HG02938 (cell line): ENCODE results near the gene THAP5.
"Not testable (repeated sequence)": the region's sequence is repeated elsewhere in the genome, so short reads cannot be mapped to it uniquely, and the experiment has no call there.

ENCODE experiments used
- ATAC-seq: cut with Tn5 transposase; IDR thresholded peaks from one replicate; pipeline ENCODE4 v1.9.1; 2021; ENCODE audit warnings: mild to moderate bottlenecking, moderate library complexity; ENCODE audit not compliant: unreplicated experiment

Gene THAP5

GRCh38 chr7:108585843-108586242, 16.3 kb upstream of the THAP5 start:
- ATAC-seq = no peak

DNA sequence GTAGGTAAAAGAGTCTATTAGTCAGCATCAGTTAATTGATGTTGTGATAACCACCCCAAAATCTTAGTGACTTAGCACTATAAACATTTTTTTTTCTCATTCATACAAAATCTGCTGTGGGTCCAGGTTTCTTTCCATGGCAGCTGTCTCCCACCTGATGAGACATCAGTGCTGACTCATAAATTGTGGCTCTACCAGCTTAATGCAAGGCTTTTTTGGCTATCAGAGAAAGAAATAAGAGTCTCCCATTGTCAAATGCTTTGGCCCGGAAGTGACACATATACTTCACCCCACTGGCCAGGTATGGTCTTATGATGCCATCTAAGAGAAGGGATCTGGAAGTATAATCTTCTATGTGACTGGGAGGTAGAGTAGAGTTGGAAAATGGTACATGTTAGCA, 14.7 kb upstream of the THAP5 start:
- no peak for ATAC-seq

GRCh38 chr7:108581655-108582491, 12.4 kb upstream of the THAP5 start:
- ATAC-seq = no peak

DNA sequence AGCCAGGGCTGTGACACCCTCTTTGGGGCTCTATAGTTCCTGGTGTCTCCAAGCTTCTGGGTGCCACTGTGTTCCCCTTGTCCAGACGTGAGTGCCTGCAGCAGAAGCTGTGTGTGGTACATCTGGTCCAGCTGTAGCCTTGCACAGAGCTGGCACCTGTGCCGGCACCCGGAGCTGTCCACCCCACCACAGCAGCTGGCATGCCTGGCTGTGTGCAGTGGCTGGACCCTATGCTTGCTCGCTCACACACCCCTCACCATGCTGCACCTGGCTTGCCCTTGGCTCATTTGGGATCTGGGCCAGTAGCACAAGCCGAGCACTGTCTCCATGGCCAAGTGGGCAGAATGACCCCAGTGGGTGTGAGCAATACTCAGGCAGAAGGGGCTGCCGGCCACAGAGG, 10.8 kb upstream of the THAP5 start:
- ATAC-seq = no peak

GRCh38 chr7:108578937-108579336, 9.4 kb upstream of the THAP5 start:
- ATAC-seq = no peak

DNA sequence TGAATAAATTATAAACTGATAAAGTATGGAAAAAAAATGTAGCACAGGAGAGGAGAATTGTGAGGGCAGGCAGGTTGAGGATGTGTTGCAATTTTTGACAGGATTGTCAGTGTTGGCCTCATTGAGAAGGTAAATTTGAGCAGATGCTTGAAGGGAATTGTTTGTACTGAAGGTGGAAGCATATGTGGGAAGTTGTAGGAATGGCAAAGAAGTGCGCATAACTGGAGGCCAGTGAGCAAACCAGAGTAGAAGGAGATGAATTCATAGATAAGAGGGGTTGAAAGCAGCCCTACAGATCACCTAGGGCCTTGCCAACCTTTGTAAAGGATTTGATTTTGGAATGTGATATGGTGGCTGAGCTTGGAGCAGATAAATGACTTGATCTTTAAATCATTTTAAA, 6.6 kb upstream of the THAP5 start:
- ATAC-seq = no peak

- ATAC-seq = no peak
Observed at GRCh38 chr7:108575156-108575555, 5.7 kb upstream of the THAP5 start.

DNA sequence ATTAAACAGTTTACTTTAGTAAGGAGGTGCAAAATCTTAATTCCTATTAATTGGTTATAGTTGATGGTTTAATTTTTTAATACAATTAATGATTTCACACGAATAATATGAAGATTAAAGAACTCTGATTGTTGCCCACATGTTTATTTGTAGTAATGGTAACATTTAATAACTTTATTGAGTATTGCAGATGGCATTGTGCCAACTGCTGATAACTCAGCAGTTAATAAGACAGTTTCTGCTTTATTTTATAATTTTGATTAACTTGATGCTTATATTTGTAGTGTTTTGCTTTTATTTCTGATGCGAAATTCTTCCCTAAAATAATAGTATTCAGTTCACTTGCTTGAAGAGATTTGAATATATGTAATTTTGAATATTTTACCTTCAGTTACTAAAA, 3.0 kb upstream of the THAP5 start:
- ATAC-seq = no peak

DNA sequence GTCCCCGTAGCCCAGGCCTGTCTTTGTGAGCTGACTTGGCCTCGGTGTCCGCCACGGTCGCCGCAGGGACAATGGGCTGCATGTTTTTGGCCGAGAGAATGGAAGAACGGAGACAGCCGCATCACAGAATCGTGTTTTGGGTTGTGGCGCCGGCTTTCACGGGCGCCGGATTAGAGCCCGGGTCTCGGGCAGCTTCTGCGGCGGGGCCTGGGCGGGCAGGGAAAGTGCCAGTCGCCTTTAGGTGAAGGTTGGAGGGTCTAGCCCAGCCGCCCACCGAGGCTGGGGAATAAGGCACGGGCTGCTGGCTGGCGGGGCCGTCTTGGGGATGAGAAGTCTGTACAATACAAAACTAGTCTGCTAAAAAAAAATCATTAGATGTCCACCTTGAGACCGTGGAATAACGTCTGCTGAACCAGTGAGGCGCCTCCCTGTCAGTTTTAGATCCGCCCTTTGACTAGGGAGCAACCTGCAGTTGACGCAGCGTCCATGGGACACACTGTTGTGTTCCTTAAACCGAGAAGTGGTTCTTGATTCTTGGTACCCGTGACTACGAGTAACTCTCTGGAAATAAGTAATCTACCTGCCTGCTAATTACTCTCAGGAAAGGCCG, 745 bp upstream of the THAP5 start:
- peak; percentile 24 for ATAC-seq

DNA sequence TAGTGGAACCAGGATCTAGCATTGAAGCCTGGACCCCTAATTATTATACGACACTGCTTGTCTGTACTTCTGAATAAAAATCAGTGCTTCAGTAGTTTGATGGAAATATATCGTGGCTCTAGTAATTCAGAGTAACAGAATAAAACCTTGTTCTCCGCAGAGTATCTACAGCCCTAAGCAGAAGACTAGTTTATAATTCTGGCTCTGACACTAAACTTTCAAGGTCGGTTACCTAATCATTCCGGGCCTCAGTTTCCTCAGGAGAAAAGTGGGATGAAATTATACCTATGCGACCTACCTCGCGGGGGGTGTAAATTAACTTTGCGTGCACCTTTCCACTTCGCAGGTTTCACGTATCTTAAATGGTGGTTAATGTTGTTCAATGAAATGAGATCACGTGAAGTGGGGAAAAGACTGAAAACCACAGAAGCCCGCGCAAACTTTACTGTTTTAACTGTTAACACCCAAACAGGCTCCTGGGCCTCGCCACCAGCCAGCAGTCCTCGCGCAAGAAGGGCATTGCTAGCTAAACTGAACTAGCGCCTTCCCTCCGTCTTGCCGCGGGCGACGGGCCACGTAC, 615 bp downstream of the THAP5 start:
- no peak for ATAC-seq

- no peak for ATAC-seq
Observed at GRCh38 chr7:108565987-108566386, 3.5 kb downstream of the THAP5 start.

GRCh38 chr7:108561047-108561619, 8.4 kb downstream of the THAP5 start:
- no peak for ATAC-seq

DNA sequence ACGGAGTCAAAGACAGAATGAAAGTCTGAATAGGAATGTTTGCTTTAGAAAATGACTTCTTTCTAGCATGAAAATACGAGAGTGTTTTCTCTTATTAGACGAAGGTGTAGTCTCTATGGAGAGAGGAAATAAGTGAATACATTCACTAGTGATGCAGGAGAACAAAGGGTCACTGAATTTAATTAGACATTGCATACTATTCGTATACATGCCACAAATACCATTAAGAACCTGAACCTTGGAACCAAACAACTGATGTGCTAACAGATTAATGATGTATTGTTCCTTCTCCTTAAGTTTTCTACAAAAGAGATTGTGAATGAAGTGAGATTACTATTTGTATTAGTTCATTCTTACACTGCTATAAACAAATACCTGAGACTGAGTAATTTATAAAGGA, 10.3 kb downstream of the THAP5 start:
- ATAC-seq = no peak

DNA sequence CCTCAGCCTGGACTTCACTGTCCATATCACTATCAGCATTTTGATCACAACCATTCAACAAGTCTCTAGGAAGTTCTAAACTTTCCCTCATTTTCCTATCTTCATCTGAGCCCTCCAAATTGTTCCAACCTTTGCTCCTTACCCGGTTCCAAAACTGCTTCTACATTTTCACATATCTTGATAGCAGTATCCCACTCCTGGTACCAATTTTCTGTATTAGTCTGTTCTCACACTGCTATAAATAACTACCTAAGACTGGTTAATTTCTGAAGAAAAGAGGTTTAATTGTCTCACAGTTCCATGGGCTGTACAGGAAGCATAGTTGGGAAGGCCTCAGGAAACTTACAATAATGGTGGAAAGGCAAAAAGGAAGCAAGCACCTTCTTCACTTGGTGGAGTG, 11.9 kb downstream of the THAP5 start:
- no peak for ATAC-seq

- no peak for ATAC-seq
Observed at GRCh38 chr7:108557191-108557590, 12.3 kb downstream of the THAP5 start.

- not testable (repeated sequence) for ATAC-seq
Observed at GRCh38 chr7:108556665-108557064, 12.8 kb downstream of the THAP5 start.

DNA sequence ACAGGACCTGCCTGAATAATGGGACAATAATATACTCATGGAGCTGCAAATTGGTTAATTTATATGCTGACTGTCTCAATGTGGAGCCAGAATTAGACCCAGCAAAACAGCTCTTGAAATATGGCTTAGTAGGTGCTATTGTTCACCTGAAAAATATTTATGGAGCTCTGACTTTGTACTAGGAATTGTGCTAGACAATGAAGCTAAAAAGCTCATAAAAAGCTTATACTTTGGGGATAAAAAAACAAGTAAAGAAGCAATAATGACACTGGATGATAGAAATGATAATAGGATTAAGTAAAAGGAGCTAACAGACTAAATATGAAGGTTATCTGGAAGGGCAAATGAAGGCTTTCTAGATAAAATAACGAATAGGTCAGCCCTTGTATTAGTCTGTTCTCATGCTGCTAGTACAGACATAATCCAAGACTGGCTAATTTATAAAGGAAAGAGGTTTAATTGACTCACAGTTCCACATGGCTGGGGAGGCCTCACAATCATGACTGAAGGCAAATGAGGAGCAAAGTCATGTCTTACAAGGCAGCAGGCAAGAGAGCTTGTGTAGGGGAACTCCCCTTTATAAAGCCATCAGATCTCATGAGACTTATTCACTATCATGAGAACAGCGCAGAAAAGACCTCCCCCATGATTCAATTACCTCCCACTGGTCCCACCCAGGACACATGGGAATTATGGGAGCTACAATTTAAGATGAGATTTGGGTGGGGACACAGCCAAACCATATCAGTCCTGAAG, 21.2 kb downstream of the THAP5 start:
- not testable (repeated sequence) for ATAC-seq

- no peak for ATAC-seq
Observed at GRCh38 chr7:108541478-108541877, 28.0 kb downstream of the THAP5 start.

- not testable (repeated sequence) for ATAC-seq
Observed at GRCh38 chr7:108538685-108539084, 30.8 kb downstream of the THAP5 start.

DNA sequence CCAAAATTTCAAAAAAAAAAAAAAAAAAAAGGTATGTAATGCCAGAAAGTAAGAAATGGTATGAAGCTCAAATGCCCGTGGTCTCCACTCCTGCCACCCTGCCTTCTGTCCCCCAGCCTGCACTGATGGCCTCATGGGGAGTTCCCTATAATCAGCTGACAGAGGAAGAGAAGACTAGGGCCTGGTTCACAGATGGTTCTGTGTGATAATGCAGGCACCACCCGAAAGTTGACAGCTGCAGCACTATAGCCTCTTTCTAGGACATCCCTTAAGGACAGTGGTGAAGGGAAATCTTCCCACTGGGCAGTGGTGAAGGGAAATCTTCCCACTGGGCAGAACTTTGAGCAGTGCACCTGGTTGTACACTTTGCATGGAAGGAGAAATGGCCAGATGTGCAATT, 31.3 kb downstream of the THAP5 start:
- ATAC-seq = not testable (repeated sequence)

DNA sequence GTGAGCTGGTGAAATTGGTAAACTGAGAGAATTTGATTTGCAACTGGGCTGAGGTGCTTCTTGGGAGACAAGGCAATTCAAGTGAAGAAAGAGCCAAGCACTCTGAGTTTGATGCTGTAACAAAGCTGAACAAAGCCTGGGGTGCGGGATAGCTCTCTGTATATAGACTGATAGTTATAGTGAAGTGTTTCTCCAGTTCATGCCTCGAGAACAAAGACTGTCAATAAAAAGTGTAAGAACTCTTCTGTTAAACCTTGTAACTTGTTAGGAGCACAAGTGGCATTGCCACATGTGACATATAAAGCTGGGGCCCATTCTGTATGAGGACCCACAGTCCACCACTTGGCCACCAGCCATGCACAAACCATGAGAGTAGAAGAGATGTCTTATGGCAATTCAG, 32.3 kb downstream of the THAP5 start:
- no peak for ATAC-seq
